ENCODE measurements around the gene GPR176.

GPR176 gene

DNA sequence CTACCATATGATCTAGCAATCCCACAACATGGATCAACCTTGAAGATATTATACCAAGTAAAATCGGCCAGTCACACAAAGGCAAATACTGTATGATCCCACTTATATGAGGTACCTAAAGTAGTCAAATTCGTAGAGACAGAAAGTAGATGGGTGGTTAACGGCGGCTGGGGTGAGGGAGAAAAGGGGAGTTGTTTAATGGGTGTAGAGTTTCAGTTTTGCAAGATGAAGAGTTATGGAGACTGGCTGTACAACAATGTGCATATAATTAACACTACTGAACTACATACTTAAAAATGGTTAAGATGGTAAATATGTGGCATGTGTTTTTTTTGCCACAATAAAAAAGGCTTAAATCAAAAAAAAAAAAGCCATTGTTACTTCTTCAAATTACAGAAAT, 60.4 kb downstream of the GPR176 start:
- Histone ChIP-seq H3K4me3 (replicated peaks; ENCODE audit: low read depth, low read length) (no peak overlapping the region), H3K27me3 (replicated peaks; ENCODE audit: control insufficient read depth, insufficient read depth, low read length) (no peaks in the 10 kb centered on the region), H3K36me3 (ENCODE audit: control insufficient read depth, insufficient read depth, low read length) (no peaks in the 10 kb centered on the region)
- TF ChIP-seq, protein P1, sequence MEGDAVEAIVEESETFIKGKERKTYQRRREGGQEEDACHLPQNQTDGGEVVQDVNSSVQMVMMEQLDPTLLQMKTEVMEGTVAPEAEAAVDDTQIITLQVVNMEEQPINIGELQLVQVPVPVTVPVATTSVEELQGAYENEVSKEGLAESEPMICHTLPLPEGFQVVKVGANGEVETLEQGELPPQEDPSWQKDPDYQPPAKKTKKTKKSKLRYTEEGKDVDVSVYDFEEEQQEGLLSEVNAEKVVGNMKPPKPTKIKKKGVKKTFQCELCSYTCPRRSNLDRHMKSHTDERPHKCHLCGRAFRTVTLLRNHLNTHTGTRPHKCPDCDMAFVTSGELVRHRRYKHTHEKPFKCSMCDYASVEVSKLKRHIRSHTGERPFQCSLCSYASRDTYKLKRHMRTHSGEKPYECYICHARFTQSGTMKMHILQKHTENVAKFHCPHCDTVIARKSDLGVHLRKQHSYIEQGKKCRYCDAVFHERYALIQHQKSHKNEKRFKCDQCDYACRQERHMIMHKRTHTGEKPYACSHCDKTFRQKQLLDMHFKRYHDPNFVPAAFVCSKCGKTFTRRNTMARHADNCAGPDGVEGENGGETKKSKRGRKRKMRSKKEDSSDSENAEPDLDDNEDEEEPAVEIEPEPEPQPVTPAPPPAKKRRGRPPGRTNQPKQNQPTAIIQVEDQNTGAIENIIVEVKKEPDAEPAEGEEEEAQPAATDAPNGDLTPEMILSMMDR (IDR thresholded peaks at IDR 0.05; ENCODE audit: insufficient read depth, low read length, poor library complexity, severe bottlenecking), result no peak
- no peak for DNase-seq (ENCODE audit: extremely low read depth, insufficient read length)

GRCh38 chr15:39857132-39857531, 62.9 kb downstream of the GPR176 start:
- no peaks in the 10 kb centered on the region for H3K36me3 ChIP-seq (ENCODE audit: control insufficient read depth, insufficient read depth, low read length)
- H3K4me3 ChIP-seq (replicated peaks; ENCODE audit: low read depth, low read length), result no peak overlapping the region
- H3K27me3 ChIP-seq (replicated peaks; ENCODE audit: control insufficient read depth, insufficient read depth, low read length), result no peaks in the 10 kb centered on the region
- TF ChIP-seq, protein P1 (IDR thresholded peaks at IDR 0.05; ENCODE audit: insufficient read depth, low read length, poor library complexity, severe bottlenecking), result no peak
- DNase-seq (ENCODE audit: extremely low read depth, insufficient read length), result no peak

DNA sequence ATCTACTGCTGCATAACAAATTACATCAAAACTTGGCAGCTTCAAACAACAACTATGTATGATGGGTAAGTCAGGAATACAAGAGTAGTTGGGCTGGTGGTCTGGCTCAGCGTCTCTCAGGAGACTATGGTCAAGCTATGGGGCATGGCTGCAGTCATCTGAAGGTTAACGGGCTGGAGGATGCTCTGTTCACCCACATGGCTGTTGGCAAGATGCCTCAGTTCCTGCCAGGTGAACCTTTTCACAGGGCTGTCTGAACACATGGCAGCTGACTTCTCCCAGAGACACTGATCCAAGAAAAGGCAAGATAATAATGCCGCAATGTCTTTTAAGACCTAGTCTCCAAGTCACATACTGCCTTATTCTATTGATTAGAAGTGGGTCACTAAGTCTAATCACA, 63.7 kb downstream of the GPR176 start:
- no peak for DNase-seq (ENCODE audit: extremely low read depth, insufficient read length)
- TF ChIP-seq, protein P1 (IDR thresholded peaks at IDR 0.05; ENCODE audit: insufficient read depth, low read length, poor library complexity, severe bottlenecking), result no peak
- Histone ChIP-seq H3K27me3 (replicated peaks; ENCODE audit: control insufficient read depth, insufficient read depth, low read length) (no peaks in the 10 kb centered on the region), H3K36me3 (ENCODE audit: control insufficient read depth, insufficient read depth, low read length) (no peaks in the 10 kb centered on the region), H3K4me3 (replicated peaks; ENCODE audit: low read depth, low read length) (no peak overlapping the region)

DNA sequence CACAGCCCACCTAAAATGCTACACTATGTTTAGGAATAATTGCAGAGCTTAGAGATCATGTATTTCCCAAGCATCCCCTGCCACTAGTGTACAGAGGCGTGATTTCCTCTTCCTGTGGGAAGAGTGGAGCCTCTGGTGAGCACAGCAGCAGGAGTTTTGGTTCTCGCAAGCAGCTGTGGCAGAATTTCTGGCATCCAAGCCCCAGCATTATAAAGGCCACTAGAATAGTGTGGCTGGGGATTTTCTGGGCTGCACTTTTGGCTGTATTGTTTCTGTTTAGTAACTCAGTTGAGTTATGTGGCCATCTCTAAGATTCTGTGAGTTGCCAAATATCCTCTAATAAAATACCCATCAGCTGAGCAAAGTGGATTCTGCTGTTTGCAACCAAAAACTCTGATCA, 64.7 kb downstream of the GPR176 start:
- no peak for DNase-seq (ENCODE audit: extremely low read depth, insufficient read length)
- Histone ChIP-seq H3K27me3 (replicated peaks; ENCODE audit: control insufficient read depth, insufficient read depth, low read length) (no peaks in the 10 kb centered on the region), H3K4me3 (replicated peaks; ENCODE audit: low read depth, low read length) (no peak overlapping the region), H3K36me3 (ENCODE audit: control insufficient read depth, insufficient read depth, low read length) (no peaks in the 10 kb centered on the region)
- TF ChIP-seq, protein P1 (IDR thresholded peaks at IDR 0.05; ENCODE audit: insufficient read depth, low read length, poor library complexity, severe bottlenecking), result no peak

DNA sequence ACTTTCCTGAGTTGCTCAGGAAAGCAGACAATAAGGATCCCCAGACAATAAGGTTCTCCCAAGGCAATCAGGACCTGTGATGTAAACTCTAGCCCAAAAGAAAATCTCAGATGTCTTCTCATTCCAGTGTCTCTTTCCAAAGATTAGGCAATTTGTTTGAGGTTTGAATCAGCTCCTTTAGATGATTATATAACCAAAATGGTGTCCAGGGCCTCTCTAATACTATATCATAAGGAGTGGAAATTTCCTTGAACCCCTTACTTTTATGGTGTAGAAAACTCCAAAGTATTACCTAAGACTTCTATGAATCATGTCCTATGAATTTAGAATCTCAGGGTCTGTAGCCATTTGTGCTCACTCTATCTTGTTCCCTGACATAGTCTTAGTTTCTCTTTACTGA, 65.9 kb downstream of the GPR176 start:
- H3K36me3 ChIP-seq (ENCODE audit: control insufficient read depth, insufficient read depth, low read length), result no peaks in the 10 kb centered on the region
- DNase-seq (ENCODE audit: extremely low read depth, insufficient read length), result no peak
- TF ChIP-seq, protein P1 (IDR thresholded peaks at IDR 0.05; ENCODE audit: insufficient read depth, low read length, poor library complexity, severe bottlenecking), result no peak
- no peaks in the 10 kb centered on the region for H3K27me3 ChIP-seq (replicated peaks; ENCODE audit: control insufficient read depth, insufficient read depth, low read length)
- no peak overlapping the region for H3K4me3 ChIP-seq (replicated peaks; ENCODE audit: low read depth, low read length)

DNA sequence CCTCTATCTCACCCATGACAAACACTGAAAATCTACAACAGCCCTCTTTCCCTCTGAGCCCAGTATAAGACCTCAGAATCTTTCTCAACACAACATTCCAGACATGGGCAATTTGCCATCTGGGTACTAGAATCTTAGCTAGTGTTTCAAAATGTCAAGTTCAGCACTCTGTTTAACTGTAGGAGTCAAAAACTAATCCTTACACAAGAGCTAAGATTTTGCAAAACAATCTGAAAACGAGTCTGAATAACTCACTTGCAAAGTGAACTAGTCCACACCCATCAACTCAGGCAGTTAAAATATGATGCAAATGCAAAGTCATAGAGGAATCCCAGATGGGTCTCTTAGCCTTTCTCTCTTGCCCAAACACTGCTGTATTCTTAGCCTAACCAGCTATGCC, 67.8 kb downstream of the GPR176 start:
- H3K27me3 ChIP-seq (replicated peaks; ENCODE audit: control insufficient read depth, insufficient read depth, low read length), result no peaks in the 10 kb centered on the region
- no peak for DNase-seq (ENCODE audit: extremely low read depth, insufficient read length)

More for the DNA sequence above, 67.8 kb downstream of the GPR176 start:
- no peak overlapping the region for H3K4me3 ChIP-seq (replicated peaks; ENCODE audit: low read depth, low read length)
- no peaks in the 10 kb centered on the region for H3K36me3 ChIP-seq (ENCODE audit: control insufficient read depth, insufficient read depth, low read length)
- TF ChIP-seq, protein P1 (IDR thresholded peaks at IDR 0.05; ENCODE audit: insufficient read depth, low read length, poor library complexity, severe bottlenecking), result no peak

Data from GM06990 (cell line).